ENCODE measurements around the gene TSPOAP1.

Gene TSPOAP1

GRCh38 chr17:58320570-58321323 lies 7.8 kb downstream of the TSPOAP1 start:
- Histone ChIP-seq H3K79me2 (ENCODE audit: insufficient read depth, low read length) (no peaks in the 10 kb centered on the region), H3K4me2 (ENCODE audit: low read depth, low read length, poor library complexity, severe bottlenecking) (no peak overlapping the region), H3K36me3 (ENCODE audit: low read length) (no peaks in the 10 kb centered on the region), H3K9ac (ENCODE audit: low read length) (no peak overlapping the region), H3F3A (ENCODE audit: insufficient read depth) (no peaks in the 10 kb centered on the region), H3K4me3 (ENCODE audit: insufficient read depth, low read length, poor library complexity, severe bottlenecking) (no peak overlapping the region), H3K27me3 (ENCODE audit: low read length) (no peaks in the 10 kb centered on the region), H3K9me2 (replicated peaks; ENCODE audit: insufficient read depth, low read length) (no peaks in the 10 kb centered on the region), H3K9me3 (ENCODE audit: insufficient read depth, low read length) (no peaks in the 10 kb centered on the region), H3K27ac (ENCODE audit: low read depth, low read length) (no peak overlapping the region), H4K20me1 (ENCODE audit: low read depth, low read length) (no peaks in the 10 kb centered on the region), H2AFZ (ENCODE audit: low read depth, low read length, severe bottlenecking) (no peak overlapping the region)
- no peak for TF ChIP-seq CTCF (IDR thresholded peaks at IDR 0.05; ENCODE audit: insufficient read depth, low read length, poor library complexity, severe bottlenecking)
- TF ChIP-seq EZH2phosphoT487 (conservative IDR thresholded peaks at IDR 0.05; ENCODE audit: low read length), result no peak

DNA sequence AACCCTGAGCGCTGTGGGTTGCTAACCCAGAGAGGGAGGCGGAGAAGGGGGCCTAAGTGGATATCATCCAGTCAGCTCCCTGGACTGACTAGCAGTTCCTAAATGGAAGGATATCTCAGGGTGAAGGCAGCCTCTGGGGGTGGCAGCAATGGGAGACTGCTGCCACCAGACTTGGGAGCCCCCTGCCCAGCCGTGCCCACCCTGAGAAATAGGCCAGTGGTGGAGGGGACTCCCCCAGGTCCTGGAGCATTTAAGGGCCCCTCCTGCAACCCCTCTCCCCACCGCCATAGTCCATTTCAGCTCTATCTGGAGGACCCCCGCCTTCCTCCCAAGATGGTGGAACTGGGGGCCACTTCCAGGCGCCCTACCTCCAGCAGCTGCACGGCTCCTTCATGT lies 8.4 kb downstream of the TSPOAP1 start:
- Histone ChIP-seq H3F3A (ENCODE audit: insufficient read depth) (no peaks in the 10 kb centered on the region), H3K4me3 (ENCODE audit: insufficient read depth, low read length, poor library complexity, severe bottlenecking) (no peak overlapping the region), H3K36me3 (ENCODE audit: low read length) (no peaks in the 10 kb centered on the region), H4K20me1 (ENCODE audit: low read depth, low read length) (no peaks in the 10 kb centered on the region), H3K79me2 (ENCODE audit: insufficient read depth, low read length) (no peaks in the 10 kb centered on the region), H3K9ac (ENCODE audit: low read length) (no peak overlapping the region), H3K27ac (ENCODE audit: low read depth, low read length) (no peak overlapping the region), H3K4me2 (ENCODE audit: low read depth, low read length, poor library complexity, severe bottlenecking) (no peak overlapping the region), H3K9me2 (replicated peaks; ENCODE audit: insufficient read depth, low read length) (no peaks in the 10 kb centered on the region), H2AFZ (ENCODE audit: low read depth, low read length, severe bottlenecking) (no peak overlapping the region), H3K9me3 (ENCODE audit: insufficient read depth, low read length) (no peaks in the 10 kb centered on the region), H3K27me3 (ENCODE audit: low read length) (no peaks in the 10 kb centered on the region)
- TF ChIP-seq CTCF (IDR thresholded peaks at IDR 0.05; ENCODE audit: insufficient read depth, low read length, poor library complexity, severe bottlenecking) (no peak), EZH2phosphoT487 (conservative IDR thresholded peaks at IDR 0.05; ENCODE audit: low read length) (no peak)

- TF ChIP-seq CTCF (IDR thresholded peaks at IDR 0.05; ENCODE audit: insufficient read depth, low read length, poor library complexity, severe bottlenecking), result no peak
- H3K9me3 ChIP-seq (ENCODE audit: insufficient read depth, low read length), result no peaks in the 10 kb centered on the region
Measured at GRCh38 chr17:58319173-58320162, 9.1 kb downstream of the TSPOAP1 start.

More at GRCh38 chr17:58319173-58320162, 9.1 kb downstream of the TSPOAP1 start:
- Histone ChIP-seq H3F3A (ENCODE audit: insufficient read depth) (no peaks in the 10 kb centered on the region), H3K9ac (ENCODE audit: low read length) (no peak overlapping the region), H3K4me2 (ENCODE audit: low read depth, low read length, poor library complexity, severe bottlenecking) (no peak overlapping the region), H3K9me2 (replicated peaks; ENCODE audit: insufficient read depth, low read length) (no peaks in the 10 kb centered on the region), H4K20me1 (ENCODE audit: low read depth, low read length) (no peaks in the 10 kb centered on the region), H3K36me3 (ENCODE audit: low read length) (no peaks in the 10 kb centered on the region), H3K79me2 (ENCODE audit: insufficient read depth, low read length) (no peaks in the 10 kb centered on the region), H2AFZ (ENCODE audit: low read depth, low read length, severe bottlenecking) (no peak overlapping the region), H3K4me3 (ENCODE audit: insufficient read depth, low read length, poor library complexity, severe bottlenecking) (no peak overlapping the region), H3K27me3 (ENCODE audit: low read length) (no peaks in the 10 kb centered on the region), H3K27ac (ENCODE audit: low read depth, low read length) (no peak overlapping the region)
